ENCODE results near the gene SV2B. TPM values are rescaled to one million over a fixed set of nuclear protein-coding genes. Genes with fewer than 3 reads are reported as not detected.

The SV2B gene
- total RNA-seq, 4 donors from 2014 or later, result 0.27 to 10.3 (median 2.2) TPM

DNA sequence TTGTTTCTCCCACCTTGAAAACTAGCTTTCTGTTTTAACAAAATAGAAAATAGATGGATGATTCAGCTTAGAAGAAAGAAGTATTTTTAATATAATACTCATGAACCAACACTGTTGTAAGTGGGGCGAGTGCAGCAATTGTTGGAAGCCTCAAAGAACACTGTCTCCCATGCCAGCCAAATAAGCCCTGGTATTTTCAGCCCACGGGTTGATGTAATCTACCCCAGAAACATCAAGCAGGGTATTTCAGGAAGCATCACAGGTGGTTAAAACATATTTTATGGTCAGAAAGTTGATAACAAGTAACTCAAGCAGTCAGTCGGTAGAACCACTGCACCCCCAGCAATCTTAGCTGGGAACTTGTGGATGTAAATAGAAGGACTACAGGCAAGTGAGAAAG, 115.9 kb downstream of the SV2B start:
- 67 to 80% methylated on average over 2 to 3 of the region's 3 CpGs for WGBS, 2 donors (ENCODE audit: low coverage in 1 of 2)
- Histone ChIP-seq H3K9me3 (no peaks in the 10 kb centered on the region), H3K27me3 (peaks cover 6% of the 10 kb centered on the region), H3K4me1 (no peaks in the 10 kb centered on the region), H3K36me3 (no peaks in the 10 kb centered on the region), H3K27ac (no peak overlapping the region), H3K4me3 (no peak overlapping the region)
- TF ChIP-seq EP300 (IDR thresholded peaks at IDR 0.05; ENCODE audit: low read depth) (no peak), POLR2A (IDR thresholded peaks at IDR 0.05) (no peak), POLR2AphosphoS5 (IDR thresholded peaks at IDR 0.05) (no peak)
- TF ChIP-seq, protein P1, sequence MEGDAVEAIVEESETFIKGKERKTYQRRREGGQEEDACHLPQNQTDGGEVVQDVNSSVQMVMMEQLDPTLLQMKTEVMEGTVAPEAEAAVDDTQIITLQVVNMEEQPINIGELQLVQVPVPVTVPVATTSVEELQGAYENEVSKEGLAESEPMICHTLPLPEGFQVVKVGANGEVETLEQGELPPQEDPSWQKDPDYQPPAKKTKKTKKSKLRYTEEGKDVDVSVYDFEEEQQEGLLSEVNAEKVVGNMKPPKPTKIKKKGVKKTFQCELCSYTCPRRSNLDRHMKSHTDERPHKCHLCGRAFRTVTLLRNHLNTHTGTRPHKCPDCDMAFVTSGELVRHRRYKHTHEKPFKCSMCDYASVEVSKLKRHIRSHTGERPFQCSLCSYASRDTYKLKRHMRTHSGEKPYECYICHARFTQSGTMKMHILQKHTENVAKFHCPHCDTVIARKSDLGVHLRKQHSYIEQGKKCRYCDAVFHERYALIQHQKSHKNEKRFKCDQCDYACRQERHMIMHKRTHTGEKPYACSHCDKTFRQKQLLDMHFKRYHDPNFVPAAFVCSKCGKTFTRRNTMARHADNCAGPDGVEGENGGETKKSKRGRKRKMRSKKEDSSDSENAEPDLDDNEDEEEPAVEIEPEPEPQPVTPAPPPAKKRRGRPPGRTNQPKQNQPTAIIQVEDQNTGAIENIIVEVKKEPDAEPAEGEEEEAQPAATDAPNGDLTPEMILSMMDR (IDR thresholded peaks at IDR 0.05), result no peak
- DNase-seq, result no peak
- in situ Hi-C loops (cut with MboI; ENCODE audit: low pct_ligation_motif_present in 1 of 4, low pct_unique_long_range_greater_than_20kb in 1 of 4, low sequenced_read_pairs in 3 of 4) (no loop called here), intact Hi-C loops (cut with DNase I; ENCODE audit: low total_unique reads) (no loop called here)

DNA sequence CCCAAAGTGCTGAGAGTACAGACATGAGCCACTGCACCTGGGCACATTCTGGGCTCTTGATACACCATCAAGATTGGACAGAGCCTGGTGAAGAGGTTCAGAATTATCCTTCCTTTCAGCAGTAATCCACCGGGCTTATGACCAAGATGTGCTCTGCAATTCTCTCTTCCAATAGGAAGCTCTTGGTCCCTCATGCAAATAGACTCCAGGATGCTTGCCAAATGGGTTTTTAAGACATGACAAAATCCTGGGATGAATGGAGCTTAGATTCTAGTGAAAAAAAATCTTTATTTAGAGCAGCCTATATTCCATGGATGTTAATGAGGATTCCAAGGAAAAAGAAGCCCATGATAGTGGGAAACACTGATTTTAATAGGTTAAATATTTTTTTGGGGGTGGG, 119.1 kb downstream of the SV2B start:
- H3K4me1 ChIP-seq, result no peaks in the 10 kb centered on the region
- WGBS, 2 donors (ENCODE audit: low coverage in 1 of 2), result 43 to 50% methylated on average over 1 of the region's 1 CpG
- H3K9me3 ChIP-seq, result no peaks in the 10 kb centered on the region
- TF ChIP-seq, protein P1 (IDR thresholded peaks at IDR 0.05), result no peak
- TF ChIP-seq EP300 (IDR thresholded peaks at IDR 0.05; ENCODE audit: low read depth), result no peak
- peaks cover 7% of the 10 kb centered on the region for H3K27me3 ChIP-seq
- H3K4me3 ChIP-seq, result no peak overlapping the region
- DNase-seq, result no peak
- intact Hi-C loops (cut with DNase I; ENCODE audit: low total_unique reads), result no loop called here
- in situ Hi-C loops (cut with MboI; ENCODE audit: low pct_ligation_motif_present in 1 of 4, low pct_unique_long_range_greater_than_20kb in 1 of 4, low sequenced_read_pairs in 3 of 4), result no loop called here
- H3K27ac ChIP-seq, result no peak overlapping the region
- H3K36me3 ChIP-seq, result no peaks in the 10 kb centered on the region

DNA sequence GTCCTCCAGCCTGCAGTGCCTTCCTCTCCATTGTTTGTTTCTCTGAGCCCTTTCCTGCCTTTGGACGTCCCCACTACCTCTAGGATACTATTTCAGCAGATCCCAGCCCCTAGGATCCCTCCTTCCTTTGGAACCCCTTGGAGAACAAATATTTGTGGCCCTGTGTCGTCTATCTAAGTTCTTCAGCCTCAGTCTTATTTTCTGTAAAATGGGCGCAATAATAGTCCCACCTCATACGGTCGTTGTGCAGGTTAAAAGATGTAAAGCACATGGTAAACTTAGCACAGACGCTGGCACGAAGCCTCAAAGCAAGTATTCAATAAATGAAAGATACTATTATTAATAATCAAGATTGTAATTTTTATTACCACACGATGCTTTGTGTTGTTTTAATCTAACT, 122.0 kb downstream of the SV2B start:
- Histone ChIP-seq H3K27ac (no peak overlapping the region), H3K4me3 (no peak overlapping the region), H3K36me3 (no peaks in the 10 kb centered on the region), H3K4me1 (no peaks in the 10 kb centered on the region), H3K9me3 (no peaks in the 10 kb centered on the region), H3K27me3 (peaks cover 7% of the 10 kb centered on the region)
- DNase-seq, result no peak
- TF ChIP-seq POLR2A (IDR thresholded peaks at IDR 0.05), result no peak
- intact Hi-C loops (cut with DNase I; ENCODE audit: low total_unique reads) (no loop called here), in situ Hi-C loops (cut with MboI; ENCODE audit: low pct_ligation_motif_present in 1 of 4, low pct_unique_long_range_greater_than_20kb in 1 of 4, low sequenced_read_pairs in 3 of 4) (loop anchor here in 2 of 4 donors (10.0 kb wide), 1 partner anchor 167 kb away; no protein-coding TSS in a partner anchor)
- 81 to 83% methylated on average over 8 of the region's 8 CpGs for WGBS, 2 donors (ENCODE audit: low coverage in 1 of 2)

DNA sequence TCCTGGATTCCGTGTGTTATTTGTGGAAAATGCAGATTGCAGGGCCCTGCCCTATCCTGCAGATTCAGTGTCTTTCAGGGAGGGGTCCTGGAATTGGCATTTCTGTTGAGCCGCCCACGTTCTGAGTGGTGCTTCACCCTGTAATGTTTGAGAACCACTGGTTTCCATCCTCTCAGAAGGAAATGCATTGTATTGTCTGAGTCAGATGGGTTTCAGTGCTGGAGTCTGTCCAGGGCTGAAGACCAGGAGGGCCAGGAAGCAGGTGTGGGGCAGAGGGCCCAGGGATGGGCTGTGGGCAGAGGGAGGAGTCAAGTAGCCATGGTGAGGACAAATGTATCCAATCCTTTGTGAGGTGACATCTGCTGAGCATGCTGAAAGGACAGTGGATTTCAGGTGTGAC, 123.8 kb downstream of the SV2B start:
- Histone ChIP-seq H3K4me3 (no peak overlapping the region), H3K36me3 (no peaks in the 10 kb centered on the region), H3K4me1 (no peaks in the 10 kb centered on the region), H3K27ac (no peak overlapping the region), H3K9me3 (no peaks in the 10 kb centered on the region), H3K27me3 (peaks cover 7% of the 10 kb centered on the region)
- in situ Hi-C loops (cut with MboI; ENCODE audit: low pct_ligation_motif_present in 1 of 4, low pct_unique_long_range_greater_than_20kb in 1 of 4, low sequenced_read_pairs in 3 of 4), result loop anchor here in 2 of 4 donors (10.0 kb wide), 1 partner anchor 169 kb away; no protein-coding TSS in a partner anchor
- no peak for DNase-seq
- intact Hi-C loops (cut with DNase I; ENCODE audit: low total_unique reads), result no loop called here
- 17 to 75% methylated on average over 1 to 3 of the region's 3 CpGs for WGBS, 2 donors (ENCODE audit: low coverage in 1 of 2)
- no peak for TF ChIP-seq POLR2A (IDR thresholded peaks at IDR 0.05)
- TF ChIP-seq, protein P1 (IDR thresholded peaks at IDR 0.05), result no peak
- TF ChIP-seq POLR2AphosphoS5 (IDR thresholded peaks at IDR 0.05), result no peak
- TF ChIP-seq EP300 (IDR thresholded peaks at IDR 0.05; ENCODE audit: low read depth), result no peak

DNA sequence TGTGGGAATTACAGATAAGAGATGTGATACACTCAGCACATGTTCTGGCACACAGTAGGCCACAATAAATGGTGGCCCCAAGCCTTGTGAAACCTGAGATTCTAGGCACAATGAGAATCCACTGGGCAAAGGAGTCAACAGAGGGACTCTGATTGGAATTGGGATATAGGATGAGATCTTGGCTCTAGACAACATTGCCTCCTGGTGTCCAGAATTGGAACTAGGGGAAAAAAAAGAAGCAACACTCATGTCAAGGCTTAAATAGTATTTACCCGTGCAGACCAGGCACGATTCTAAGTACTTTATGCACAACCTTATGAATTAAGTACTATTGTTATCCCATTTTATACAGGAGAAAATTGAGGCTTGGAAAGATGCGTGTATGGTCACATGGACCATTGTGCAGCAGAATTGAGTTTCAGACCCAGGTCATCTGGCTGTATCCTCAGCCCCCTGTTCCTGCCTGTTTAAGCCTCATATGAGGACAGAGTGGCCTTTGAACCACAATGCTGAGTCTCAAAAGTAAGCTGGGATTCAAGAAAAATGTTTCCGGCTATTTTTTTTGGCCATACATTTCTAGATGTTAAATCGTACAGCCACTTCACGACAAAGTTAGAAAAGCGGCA, 124.8 kb downstream of the SV2B start:
- intact Hi-C loops (cut with DNase I; ENCODE audit: low total_unique reads), result no loop called here
- H3K4me1 ChIP-seq, result no peaks in the 10 kb centered on the region
- TF ChIP-seq, protein P1 (IDR thresholded peaks at IDR 0.05), result peak; percentile 29 to 62 (median 54)
- TF ChIP-seq POLR2A (IDR thresholded peaks at IDR 0.05), result no peak
- no peak for TF ChIP-seq POLR2AphosphoS5 (IDR thresholded peaks at IDR 0.05)
- no peak for TF ChIP-seq EP300 (IDR thresholded peaks at IDR 0.05; ENCODE audit: low read depth)
- H3K27ac ChIP-seq, result no peak overlapping the region
- in situ Hi-C loops (cut with MboI; ENCODE audit: low pct_ligation_motif_present in 1 of 4, low pct_unique_long_range_greater_than_20kb in 1 of 4, low sequenced_read_pairs in 3 of 4), result loop anchor here in 2 of 4 donors (10.0 kb wide), 1 partner anchor 170 kb away; no protein-coding TSS in a partner anchor
- H3K9me3 ChIP-seq, result no peaks in the 10 kb centered on the region
- DNase-seq, result no peak
- 59 to 65% methylated on average over 7 of the region's 7 CpGs for WGBS, 2 donors (ENCODE audit: low coverage in 1 of 2)
- peaks cover 7% of the 10 kb centered on the region for H3K27me3 ChIP-seq
- no peaks in the 10 kb centered on the region for H3K36me3 ChIP-seq
- no peak overlapping the region for H3K4me3 ChIP-seq

Data from transverse colon (tissue), 4 donors.